ENCODE measurements around the gene FATE1. TPM values are rescaled to one million over a fixed set of nuclear protein-coding genes. Genes with fewer than 3 reads are reported as not detected.

Gene FATE1
- total RNA-seq, 1 experiment from 2014 or later, result not detected

DNA sequence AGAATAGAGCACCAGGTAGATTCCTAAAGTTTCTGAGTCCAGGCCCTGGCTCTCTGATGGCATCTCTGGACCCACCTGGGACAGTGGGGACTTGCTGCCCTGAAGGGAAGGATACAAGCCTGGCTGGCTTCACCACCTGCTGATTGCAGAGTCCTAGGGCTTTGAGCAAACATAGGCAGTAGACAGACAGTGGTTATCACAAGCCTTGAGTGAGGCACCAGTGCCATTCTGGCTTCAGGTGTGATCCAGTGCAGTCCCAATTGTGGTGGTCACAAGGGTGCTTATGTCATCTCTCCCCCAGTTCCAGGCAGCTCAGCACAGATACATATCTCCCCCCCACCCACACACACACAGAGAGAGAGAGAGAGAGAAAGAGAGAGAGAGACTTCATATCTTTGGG lies 27.1 kb upstream of the FATE1 start:
- H3K9me3 ChIP-seq (ENCODE audit: control insufficient read depth, insufficient read depth, low read depth, low read length), result no peaks in the 10 kb centered on the region
- no peaks in the 10 kb centered on the region for H3K4me1 ChIP-seq (ENCODE audit: control insufficient read depth, insufficient read depth, low read length)
- DNase-seq (ENCODE audit: low read depth, low spot score) (no peak), ATAC-seq (no peak)
- H3K36me3 ChIP-seq (ENCODE audit: control insufficient read depth, insufficient read depth, low read length), result no peaks in the 10 kb centered on the region
- TF ChIP-seq, protein P1, sequence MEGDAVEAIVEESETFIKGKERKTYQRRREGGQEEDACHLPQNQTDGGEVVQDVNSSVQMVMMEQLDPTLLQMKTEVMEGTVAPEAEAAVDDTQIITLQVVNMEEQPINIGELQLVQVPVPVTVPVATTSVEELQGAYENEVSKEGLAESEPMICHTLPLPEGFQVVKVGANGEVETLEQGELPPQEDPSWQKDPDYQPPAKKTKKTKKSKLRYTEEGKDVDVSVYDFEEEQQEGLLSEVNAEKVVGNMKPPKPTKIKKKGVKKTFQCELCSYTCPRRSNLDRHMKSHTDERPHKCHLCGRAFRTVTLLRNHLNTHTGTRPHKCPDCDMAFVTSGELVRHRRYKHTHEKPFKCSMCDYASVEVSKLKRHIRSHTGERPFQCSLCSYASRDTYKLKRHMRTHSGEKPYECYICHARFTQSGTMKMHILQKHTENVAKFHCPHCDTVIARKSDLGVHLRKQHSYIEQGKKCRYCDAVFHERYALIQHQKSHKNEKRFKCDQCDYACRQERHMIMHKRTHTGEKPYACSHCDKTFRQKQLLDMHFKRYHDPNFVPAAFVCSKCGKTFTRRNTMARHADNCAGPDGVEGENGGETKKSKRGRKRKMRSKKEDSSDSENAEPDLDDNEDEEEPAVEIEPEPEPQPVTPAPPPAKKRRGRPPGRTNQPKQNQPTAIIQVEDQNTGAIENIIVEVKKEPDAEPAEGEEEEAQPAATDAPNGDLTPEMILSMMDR (IDR thresholded peaks at IDR 0.05), result no peak
- no peak for TF ChIP-seq SIN3A (IDR thresholded peaks at IDR 0.05; ENCODE audit: borderline replicate concordance, insufficient read depth, low read depth, low read length)
- TF ChIP-seq POLR2AphosphoS5 (IDR thresholded peaks at IDR 0.05; ENCODE audit: low read depth, low read length), result no peak
- TF ChIP-seq, protein P2, sequence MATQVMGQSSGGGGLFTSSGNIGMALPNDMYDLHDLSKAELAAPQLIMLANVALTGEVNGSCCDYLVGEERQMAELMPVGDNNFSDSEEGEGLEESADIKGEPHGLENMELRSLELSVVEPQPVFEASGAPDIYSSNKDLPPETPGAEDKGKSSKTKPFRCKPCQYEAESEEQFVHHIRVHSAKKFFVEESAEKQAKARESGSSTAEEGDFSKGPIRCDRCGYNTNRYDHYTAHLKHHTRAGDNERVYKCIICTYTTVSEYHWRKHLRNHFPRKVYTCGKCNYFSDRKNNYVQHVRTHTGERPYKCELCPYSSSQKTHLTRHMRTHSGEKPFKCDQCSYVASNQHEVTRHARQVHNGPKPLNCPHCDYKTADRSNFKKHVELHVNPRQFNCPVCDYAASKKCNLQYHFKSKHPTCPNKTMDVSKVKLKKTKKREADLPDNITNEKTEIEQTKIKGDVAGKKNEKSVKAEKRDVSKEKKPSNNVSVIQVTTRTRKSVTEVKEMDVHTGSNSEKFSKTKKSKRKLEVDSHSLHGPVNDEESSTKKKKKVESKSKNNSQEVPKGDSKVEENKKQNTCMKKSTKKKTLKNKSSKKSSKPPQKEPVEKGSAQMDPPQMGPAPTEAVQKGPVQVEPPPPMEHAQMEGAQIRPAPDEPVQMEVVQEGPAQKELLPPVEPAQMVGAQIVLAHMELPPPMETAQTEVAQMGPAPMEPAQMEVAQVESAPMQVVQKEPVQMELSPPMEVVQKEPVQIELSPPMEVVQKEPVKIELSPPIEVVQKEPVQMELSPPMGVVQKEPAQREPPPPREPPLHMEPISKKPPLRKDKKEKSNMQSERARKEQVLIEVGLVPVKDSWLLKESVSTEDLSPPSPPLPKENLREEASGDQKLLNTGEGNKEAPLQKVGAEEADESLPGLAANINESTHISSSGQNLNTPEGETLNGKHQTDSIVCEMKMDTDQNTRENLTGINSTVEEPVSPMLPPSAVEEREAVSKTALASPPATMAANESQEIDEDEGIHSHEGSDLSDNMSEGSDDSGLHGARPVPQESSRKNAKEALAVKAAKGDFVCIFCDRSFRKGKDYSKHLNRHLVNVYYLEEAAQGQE (IDR thresholded peaks at IDR 0.05; ENCODE audit: insufficient read depth in 1 of 2, low read depth in 2 of 2, low read length in 1 of 2), result no peak
- no peak for TF ChIP-seq TCF7L2 (IDR thresholded peaks at IDR 0.05; ENCODE audit: low read depth, low read length)
- in situ Hi-C loops (cut with HindIII; ENCODE audit: low pct_unique_long_range_greater_than_20kb, low sequenced_read_pairs), result no loop called here
- H3K4me3 ChIP-seq (ENCODE audit: low read depth in 2 of 2, low read length in 2 of 2), result no peak overlapping the region
- no TSS peak for BruUV-seq (replicated peaks)
- CTCF ChIA-PET, result interaction anchor here (0.7 kb wide), 1 partner anchor 134 kb away, joined by 3 read pairs; no protein-coding TSS in a partner anchor
- H3K27ac ChIP-seq (ENCODE audit: low read length), result no peak overlapping the region
- intact Hi-C loops (cut with micrococcal nuclease; ENCODE audit: unreplicated experiment), result no loop called here
- no peaks in the 10 kb centered on the region; the same call in 1 of the 2 replicates for H3K27me3 ChIP-seq (ENCODE audit: control insufficient read depth, insufficient read depth, low read length)
- POLR2A ChIA-PET, result no interaction called here

DNA sequence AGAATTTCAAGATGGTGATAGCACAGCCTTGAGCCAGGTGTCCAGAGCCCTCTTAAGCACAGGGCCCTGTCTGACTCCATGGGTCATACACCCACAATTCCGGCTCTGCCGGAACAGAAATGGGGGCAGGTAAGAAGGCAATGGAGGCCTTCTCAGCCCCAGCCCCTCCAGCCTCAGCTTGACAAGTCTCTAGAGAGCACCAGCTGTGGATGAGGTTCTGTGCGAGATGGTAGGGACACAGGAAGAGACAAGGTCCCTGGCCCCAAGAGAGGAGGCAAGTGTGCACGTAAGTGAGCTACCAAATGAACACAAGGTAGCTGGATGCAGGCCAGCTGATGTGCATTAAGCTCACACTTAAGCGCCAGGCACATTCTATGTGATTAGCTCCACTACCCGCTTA lies 23.0 kb upstream of the FATE1 start:
- ChIA-PET POLR2A (no interaction called here), CTCF (no interaction called here)
- no peak for DNase-seq (ENCODE audit: low read depth, low spot score)
- no peak for ATAC-seq
- TF ChIP-seq SIN3A (IDR thresholded peaks at IDR 0.05; ENCODE audit: borderline replicate concordance, insufficient read depth, low read depth, low read length) (no peak), TCF7L2 (IDR thresholded peaks at IDR 0.05; ENCODE audit: low read depth, low read length) (no peak), POLR2AphosphoS5 (IDR thresholded peaks at IDR 0.05; ENCODE audit: low read depth, low read length) (no peak)
- TF ChIP-seq, protein P2 (IDR thresholded peaks at IDR 0.05; ENCODE audit: insufficient read depth in 1 of 2, low read depth in 2 of 2, low read length in 1 of 2), result no peak
- TF ChIP-seq, protein P1 (IDR thresholded peaks at IDR 0.05), result no peak
- intact Hi-C loops (cut with micrococcal nuclease; ENCODE audit: unreplicated experiment), result no loop called here
- no TSS peak for BruUV-seq (replicated peaks)
- Histone ChIP-seq H3K27me3 (ENCODE audit: control insufficient read depth, insufficient read depth, low read length) (no peaks in the 10 kb centered on the region), H3K4me1 (ENCODE audit: control insufficient read depth, insufficient read depth, low read length) (no peaks in the 10 kb centered on the region), H3K4me3 (ENCODE audit: low read depth in 2 of 2, low read length in 2 of 2) (no peak overlapping the region), H3K27ac (ENCODE audit: low read length) (no peak overlapping the region), H3K9me3 (ENCODE audit: control insufficient read depth, insufficient read depth, low read depth, low read length) (no peaks in the 10 kb centered on the region), H3K36me3 (ENCODE audit: control insufficient read depth, insufficient read depth, low read length) (no peaks in the 10 kb centered on the region)
- in situ Hi-C loops (cut with HindIII; ENCODE audit: low pct_unique_long_range_greater_than_20kb, low sequenced_read_pairs), result no loop called here
